GM19438 (cell line): ENCODE measurements around the gene KLK15.
A peak's percentile ranks its signal among the peaks of the same experiment; 100 is the strongest.
"Not testable (repeated sequence)": the region's sequence is repeated elsewhere in the genome, so short reads cannot be mapped to it uniquely, and the experiment has no call there.

Source experiments
- ATAC-seq: cut with Tn5 transposase; IDR thresholded peaks from one replicate; pipeline ENCODE4 v1.9.1; 2021; ENCODE audit warnings: low read depth; ENCODE audit not compliant: unreplicated experiment

KLK15 gene

DNA sequence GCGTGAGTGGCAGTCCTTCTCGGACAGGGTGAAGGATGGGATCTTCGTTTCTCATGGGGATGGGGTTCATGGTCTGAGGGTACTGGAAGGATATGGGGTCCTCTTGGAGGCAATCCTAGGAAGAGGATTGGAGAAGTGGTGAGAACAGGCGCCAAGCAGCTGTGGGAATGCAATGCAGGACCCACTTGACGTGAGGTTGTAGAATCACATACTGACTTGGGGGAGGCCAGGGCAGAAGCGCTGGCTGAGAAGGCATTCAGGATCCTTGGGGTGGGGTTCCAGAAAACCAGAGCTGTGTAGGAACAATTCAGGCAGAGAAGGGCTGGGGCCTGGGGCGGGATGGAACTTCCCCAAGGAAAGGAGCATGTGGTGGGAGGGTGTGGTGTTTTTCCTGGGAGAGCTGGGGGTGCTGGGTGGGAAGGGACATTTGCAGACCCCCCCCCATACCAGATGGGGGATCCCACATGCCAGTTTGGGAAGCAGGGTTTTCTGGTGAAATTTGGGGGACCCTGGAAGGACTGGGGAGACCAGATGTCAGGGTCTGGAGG, 10.6 kb downstream of the KLK15 start:
- ATAC-seq, result no peak

GRCh38 chr19:50821622-50822021, 11.8 kb downstream of the KLK15 start:
- no peak for ATAC-seq

DNA sequence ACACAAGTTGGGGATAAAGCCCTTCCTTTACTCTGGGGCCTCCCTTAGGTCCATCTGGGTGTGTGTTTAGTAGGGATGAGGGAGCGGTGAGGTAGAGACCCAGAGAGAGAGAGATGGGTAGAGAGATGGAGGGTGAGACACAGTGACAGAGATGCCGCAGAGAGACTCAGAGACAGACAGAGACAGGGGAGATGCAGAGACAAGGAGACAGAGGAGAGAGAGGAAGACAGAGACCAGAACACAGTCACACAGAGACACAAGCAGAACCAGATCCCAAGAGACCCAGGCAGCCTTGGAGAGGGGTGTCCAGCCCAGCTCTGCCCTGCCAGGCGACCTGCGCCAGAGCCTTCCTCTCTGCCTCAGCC, 12.1 kb downstream of the KLK15 start:
- ATAC-seq, result no peak

GRCh38 chr19:50820549-50821247, 12.7 kb downstream of the KLK15 start:
- ATAC-seq, result no peak

GRCh38 chr19:50820086-50820485, 13.3 kb downstream of the KLK15 start:
- no peak for ATAC-seq

- no peak for ATAC-seq
These were observed 13.7 kb downstream of the KLK15 start for GRCh38 chr19:50819636-50820035.

DNA sequence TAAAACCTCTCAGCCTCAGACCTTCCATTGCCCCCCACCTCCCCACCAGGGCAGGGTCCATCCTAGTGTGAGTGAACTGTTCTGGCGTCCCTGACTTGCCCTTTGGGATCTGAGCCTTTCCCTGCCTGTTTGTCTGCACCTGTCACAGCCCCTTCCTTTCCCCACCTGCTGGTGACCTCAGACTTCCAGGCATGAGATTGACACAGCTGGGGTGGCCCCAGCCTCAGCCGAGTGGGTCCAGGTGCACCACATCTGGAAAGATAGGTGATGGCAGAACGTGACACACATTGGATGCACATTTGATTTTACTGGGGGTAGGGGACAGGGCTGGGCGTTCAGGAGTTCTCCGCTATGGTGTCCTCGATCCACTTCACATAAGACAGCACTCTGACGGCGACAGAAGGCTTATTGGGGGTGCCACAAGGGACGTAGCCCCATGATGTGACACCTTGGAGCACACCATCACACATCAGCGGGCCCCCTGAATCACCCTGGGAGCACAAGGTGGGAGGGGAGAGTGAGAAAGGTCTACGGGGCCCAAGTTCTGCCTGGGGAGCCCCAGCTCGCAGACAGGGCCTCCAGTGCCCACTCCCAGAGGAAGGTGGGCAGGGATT, 14.4 kb downstream of the KLK15 start:
- ATAC-seq, result no peak

DNA sequence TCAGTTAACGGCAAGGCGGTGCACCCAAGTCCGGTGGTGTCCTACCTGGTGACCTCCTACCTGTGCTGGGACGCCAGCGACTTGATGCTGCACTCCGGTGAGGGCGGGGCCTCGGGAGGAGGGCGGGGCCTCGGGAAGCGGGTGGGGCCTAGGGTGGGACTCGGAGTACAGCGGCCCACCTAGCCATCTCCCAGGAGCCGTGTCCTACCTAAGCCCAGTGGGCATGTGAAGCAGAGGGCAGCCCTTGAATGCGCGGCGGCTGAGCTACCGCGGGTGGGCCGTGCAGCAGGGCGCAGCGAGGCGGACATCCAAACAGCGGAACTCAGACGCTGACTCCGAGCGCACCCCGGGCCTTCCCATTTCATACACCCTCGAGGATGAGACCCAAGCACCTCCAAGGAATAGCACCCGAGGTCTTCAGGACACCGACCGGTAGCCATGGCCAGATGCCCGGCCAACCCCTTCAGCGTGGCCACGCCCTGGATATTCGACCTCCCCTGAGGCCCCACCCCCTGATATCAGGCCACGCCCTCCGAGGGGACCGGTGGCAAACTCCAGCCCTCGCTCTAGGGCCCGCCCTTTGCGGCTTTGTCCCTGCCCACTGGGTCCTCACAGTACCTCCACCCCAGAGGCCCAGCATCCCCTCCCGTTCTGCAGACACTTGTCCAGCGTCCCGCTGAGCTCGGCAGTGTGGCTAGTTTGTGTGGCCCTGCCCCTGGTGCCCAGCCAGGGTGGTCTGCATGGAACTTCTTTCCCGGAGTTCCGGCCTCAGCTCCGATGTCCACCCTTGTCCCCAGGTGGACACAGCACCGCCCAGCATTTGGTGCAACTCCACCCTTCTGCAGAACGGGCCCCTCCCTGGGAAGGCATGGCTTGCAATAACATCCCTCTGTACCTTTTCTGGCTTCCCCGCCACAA, 15.2 kb downstream of the KLK15 start:
- peak; percentile 46 for ATAC-seq

GRCh38 chr19:50815439-50815838, 17.9 kb downstream of the KLK15 start:
- no peak for ATAC-seq

- no peak for ATAC-seq
These were observed 18.5 kb downstream of the KLK15 start for GRCh38 chr19:50814883-50815282.

DNA sequence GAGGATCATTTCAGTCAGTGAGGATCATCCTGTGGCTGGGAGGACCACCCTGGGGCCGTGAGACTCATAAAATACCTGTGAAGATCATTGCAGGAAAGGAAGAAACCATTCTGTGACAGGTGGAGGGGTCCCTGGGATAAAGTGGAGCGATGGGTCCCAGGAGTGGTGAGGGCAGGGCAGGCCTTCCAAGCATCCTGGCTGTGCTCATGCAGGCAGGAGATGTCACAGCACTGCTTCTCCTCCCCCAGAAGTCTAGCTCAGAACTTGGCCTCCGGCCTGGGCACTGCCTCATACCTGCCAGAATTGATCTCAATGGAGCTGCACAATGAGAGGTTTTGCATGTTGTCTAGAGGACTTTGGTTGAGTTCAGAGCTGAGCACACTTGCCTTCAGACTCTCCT, 20.9 kb downstream of the KLK15 start:
- ATAC-seq, result no peak

- ATAC-seq, result not testable (repeated sequence)
These were observed 21.6 kb downstream of the KLK15 start for GRCh38 chr19:50811622-50812238.

DNA sequence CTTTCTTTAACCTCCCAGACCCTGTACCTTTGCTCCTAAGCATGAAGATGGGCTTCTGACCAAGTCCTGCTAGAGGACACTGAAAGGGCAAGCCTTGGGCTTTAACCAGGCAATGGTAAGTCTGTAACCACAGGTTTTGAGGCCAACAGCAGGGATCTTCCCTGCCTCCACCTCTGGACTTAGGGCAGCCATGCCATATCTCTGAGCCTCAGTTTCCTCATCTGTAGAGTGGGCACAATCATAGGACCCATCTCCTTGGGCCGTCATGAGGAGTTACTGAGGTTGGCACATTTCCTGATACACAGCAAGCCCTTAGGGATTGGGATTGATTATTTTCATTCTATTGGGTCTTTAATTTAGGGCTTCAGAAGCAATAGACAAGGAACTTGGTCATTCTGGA, 24.5 kb downstream of the KLK15 start:
- no peak for ATAC-seq

DNA sequence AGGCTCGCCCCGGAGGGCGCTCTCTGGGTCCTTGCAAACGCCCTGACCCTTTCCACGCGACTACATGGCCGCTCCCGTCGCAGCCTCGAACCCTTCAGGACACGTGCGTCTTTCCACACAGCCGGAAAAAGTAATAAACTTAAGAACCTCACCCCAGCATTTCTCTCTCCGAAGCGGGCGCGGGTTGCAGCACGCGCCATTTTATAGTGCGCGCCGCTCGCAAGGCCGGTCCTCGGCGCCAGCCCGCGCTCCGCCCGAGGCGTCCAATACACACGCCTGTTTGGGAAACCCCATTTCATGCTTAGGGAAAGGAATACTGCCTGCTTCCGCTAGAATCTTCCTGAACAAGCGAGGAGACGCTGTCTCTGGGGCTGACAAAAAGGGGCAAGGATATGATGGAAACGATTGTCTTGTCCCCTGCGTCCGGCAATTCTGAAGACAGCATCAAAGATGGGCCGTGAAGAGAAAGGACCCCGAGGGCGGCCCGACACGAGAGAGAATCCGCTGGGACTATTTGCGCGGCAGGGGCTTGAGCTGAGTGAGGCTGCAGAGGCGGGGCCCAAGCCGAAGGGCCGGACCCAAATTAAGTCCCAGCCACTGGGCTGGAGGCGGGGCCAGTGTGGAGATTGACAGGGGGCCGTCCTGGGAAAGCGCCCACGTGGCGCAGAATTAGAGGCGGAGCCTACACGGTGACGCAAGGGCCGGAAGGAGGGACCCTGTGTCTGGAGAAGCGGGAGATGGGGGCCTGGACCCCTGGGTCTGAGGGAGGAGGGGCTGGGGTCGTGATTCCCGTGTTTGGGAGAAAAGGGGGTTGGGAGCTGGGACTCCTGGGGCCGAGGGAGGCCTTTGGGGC, 28.7 kb downstream of the KLK15 start:
- ATAC-seq, result peak; percentile 93

GRCh38 chr19:50803633-50804419, 29.5 kb downstream of the KLK15 start:
- peak; percentile 19 for ATAC-seq

DNA sequence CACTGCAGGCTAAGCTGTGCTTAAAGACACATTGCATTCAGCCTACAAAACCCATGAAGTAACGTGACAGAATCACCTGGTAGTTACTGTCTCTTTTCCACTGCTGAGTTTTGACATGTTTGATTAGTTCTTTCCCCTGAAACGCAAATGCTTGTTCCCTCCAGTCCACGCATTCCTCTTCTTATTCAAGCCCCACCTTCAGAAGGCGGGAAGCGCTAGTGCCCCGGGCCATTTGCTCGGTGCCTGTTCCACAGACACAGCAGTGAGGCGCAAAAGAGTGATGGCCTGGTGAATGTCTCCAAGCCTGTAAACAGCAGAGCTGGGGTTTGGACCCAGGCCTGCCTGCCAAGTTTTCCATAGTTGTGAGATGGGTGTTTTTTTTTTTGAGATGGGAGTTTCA, 32.3 kb downstream of the KLK15 start:
- ATAC-seq, result no peak

GRCh38 chr19:50799547-50799851, 33.9 kb downstream of the KLK15 start:
- ATAC-seq, result no peak

DNA sequence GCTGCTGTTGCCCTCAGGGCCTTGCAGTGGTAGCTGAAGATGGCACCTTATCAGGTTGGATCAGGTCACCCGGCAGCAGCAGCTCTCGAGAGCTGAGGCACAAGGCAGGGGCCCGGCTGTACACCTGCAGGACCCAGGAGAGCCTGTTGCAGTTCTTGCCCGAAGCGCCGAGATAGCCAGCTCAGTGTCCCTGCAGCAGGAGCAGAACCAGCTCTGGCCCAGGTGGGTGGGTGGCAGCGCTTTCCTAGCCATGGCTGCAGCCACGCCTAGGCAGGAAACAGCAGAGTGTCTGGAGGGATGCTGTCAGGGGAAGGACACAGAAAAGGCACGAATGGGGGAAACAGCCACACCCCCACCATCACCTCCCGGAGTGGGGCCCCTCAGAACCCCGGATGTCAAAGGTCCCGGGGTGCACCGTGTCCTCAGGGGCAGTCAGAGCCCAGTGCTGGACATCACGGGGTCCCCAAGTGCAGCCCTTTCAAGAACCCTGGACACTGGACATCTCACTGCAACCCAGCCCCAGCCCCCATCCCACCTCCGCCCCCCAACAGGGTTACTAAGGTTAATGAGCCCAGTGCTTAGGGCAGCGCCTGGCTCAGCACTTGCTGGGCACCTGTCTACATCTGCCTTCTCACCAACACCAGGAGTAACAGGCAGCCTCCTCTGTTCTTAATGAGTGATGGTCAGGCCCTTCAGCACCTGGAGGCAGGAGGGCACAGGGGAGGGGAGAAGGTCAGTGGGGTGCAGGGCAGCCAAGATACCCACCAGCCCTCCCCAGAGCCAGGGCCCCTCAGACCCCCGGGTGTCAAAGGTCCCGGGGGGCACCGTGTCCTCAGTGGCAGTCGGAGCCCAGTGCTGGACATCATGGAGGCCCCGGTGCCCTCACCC, 34.5 kb downstream of the KLK15 start:
- no peak for ATAC-seq
